Neural cell (in vitro differentiated cells): ENCODE results near the gene ARL10. TPM values are rescaled to one million over a fixed set of nuclear protein-coding genes. Genes with fewer than 3 reads are reported as not detected.

ENCODE experiments used
- H2AFZ ChIP-seq: fragments of 200-600, 300-800 bp; sonication (generic), shearing (Covaris generic); 2 replicates; pipeline ENCODE4 v1.6.0; 2014; ENCODE audit warnings: low read depth, mild to moderate bottlenecking, antibody characterized with exemption, low read length, moderate library complexity
- H3F3A ChIP-seq: fragments of 200-600 bp; shearing (Covaris generic); 2 replicates; pipeline ENCODE4 v1.6.1; 2016; ENCODE audit warnings: mild to moderate bottlenecking, moderate library complexity, mixed read lengths, antibody characterized with exemption, low read length; ENCODE audit not compliant: insufficient read depth, poor library complexity, severe bottlenecking
- H3K27ac ChIP-seq: fragments of 200-600, 300-800 bp; sonication (generic), shearing (Covaris generic); 2 replicates; pipeline ENCODE4 v1.5.1; 2014; ENCODE audit warnings: mild to moderate bottlenecking, low read length, moderate library complexity
- H3K27me3 ChIP-seq: fragments of 300-800, 200-600 bp; sonication (generic), shearing (Covaris generic); 2 replicates; pipeline ENCODE4 v1.6.0; 2014; ENCODE audit warnings: mild to moderate bottlenecking, low read depth, low read length, moderate library complexity; ENCODE audit not compliant: insufficient read depth
- H3K36me3 ChIP-seq: fragments of 300-800, 200-600 bp; sonication (generic), shearing (Covaris generic); 2 replicates; pipeline ENCODE4 v1.5.1; 2014; ENCODE audit warnings: mild to moderate bottlenecking, antibody characterized with exemption, low read length, moderate library complexity; ENCODE audit not compliant: insufficient read depth
- H3K4me2 ChIP-seq: fragments of 300-800, 200-600 bp; sonication (generic), shearing (Covaris generic); 2 replicates; pipeline ENCODE4 v1.6.0; 2014; ENCODE audit warnings: mild to moderate bottlenecking, low read length
- H3K4me3 ChIP-seq: fragments of 300-800, 200-600 bp; sonication (generic), shearing (Covaris generic); 2 replicates; pipeline ENCODE4 v1.5.1; 2014; ENCODE audit warnings: mild to moderate bottlenecking, low read length, moderate library complexity
- H3K79me2 ChIP-seq: fragments of 200-600 bp; shearing (Covaris generic); replicated peaks from 2 replicates; pipeline ENCODE4 v1.6.0; 2014; ENCODE audit warnings: mild to moderate bottlenecking, low read length, moderate library complexity; ENCODE audit not compliant: insufficient read depth
- H3K9ac ChIP-seq: fragments of 300-800, 200-600 bp; sonication (generic), shearing (Covaris generic); 2 replicates; pipeline ENCODE4 v1.6.1; 2016; ENCODE audit warnings: mild to moderate bottlenecking, low read length, mixed read lengths
- H3K9me2 ChIP-seq: fragments of 200-600 bp; shearing (Covaris generic); 2 replicates; pipeline ENCODE4 v1.6.1; 2016; ENCODE audit warnings: mild to moderate bottlenecking, low read length, mixed read lengths; ENCODE audit not compliant: insufficient read depth
- H3K9me3 ChIP-seq: fragments of 200-600, 300-800 bp; sonication (generic), shearing (Covaris generic); 2 replicates; pipeline ENCODE4 v1.6.1; 2016; ENCODE audit warnings: mild to moderate bottlenecking, mixed run types, low read length, moderate library complexity, mixed read lengths
- H4K20me1 ChIP-seq: fragments of 200-600 bp; shearing (Covaris generic); 2 replicates; pipeline ENCODE4 v1.6.1; 2016; ENCODE audit warnings: mild to moderate bottlenecking, mixed run types; ENCODE audit not compliant: insufficient read depth
- CTCF ChIP-seq: fragments of 450-650 bp; IDR thresholded peaks from 2 replicates; pipeline ENCODE4 v1.5.1; 2014; ENCODE audit warnings: antibody characterized with exemption, mild to moderate bottlenecking, moderate library complexity; ENCODE audit not compliant: poor library complexity, severe bottlenecking
- EP300 ChIP-seq: fragments of 450-650 bp; conservative IDR thresholded peaks from 2 replicates; pipeline ENCODE4 v1.6.1; 2014; ENCODE audit warnings: antibody characterized with exemption, mild to moderate bottlenecking, moderate library complexity; ENCODE audit not compliant: poor library complexity, severe bottlenecking
- EZH2 ChIP-seq: fragments of 200-600, 300-800 bp; shearing (Covaris generic), sonication (generic); IDR thresholded peaks from 2 replicates; pipeline ENCODE4 v1.6.1; 2014; ENCODE audit warnings: antibody characterized with exemption, low read length, borderline replicate concordance, mild to moderate bottlenecking; ENCODE audit not compliant: insufficient read depth, poor library complexity, severe bottlenecking
- MXI1 ChIP-seq: fragments of 450-650 bp; conservative IDR thresholded peaks from 2 replicates; pipeline ENCODE4 v1.6.1; 2014; ENCODE audit warnings: antibody characterized with exemption, mild to moderate bottlenecking; ENCODE audit not compliant: poor library complexity, severe bottlenecking
- POLR2AphosphoS5 ChIP-seq: IDR thresholded peaks from 2 replicates; pipeline ENCODE4 v1.6.1; 2012
- RAD21 ChIP-seq: fragments of 450-650 bp; conservative IDR thresholded peaks from 2 replicates; pipeline ENCODE4 v1.6.1; 2014; ENCODE audit warnings: antibody characterized with exemption, mild to moderate bottlenecking, moderate library complexity
- REST ChIP-seq: IDR thresholded peaks from 2 replicates; pipeline ENCODE4 v1.6.1; 2012; ENCODE audit warnings: borderline replicate concordance
- SMC3 ChIP-seq: fragments of 450-650 bp; conservative IDR thresholded peaks from 2 replicates; pipeline ENCODE4 v1.6.1; 2014; ENCODE audit warnings: antibody characterized with exemption, mild to moderate bottlenecking, moderate library complexity; ENCODE audit not compliant: poor library complexity
- TAF1 ChIP-seq: IDR thresholded peaks from 2 replicates; pipeline ENCODE4 v1.6.1; 2012; ENCODE audit warnings: low read depth
- polyA plus RNA-seq: library from polyadenylated mRNA; depleted of rRNA; stranded (reverse); fragments of >200 nt; gene quantifications from 2 replicates; pipeline ENCODE4 v1.2.3, GENCODE V29; 2014

Gene ARL10
- polyA plus RNA-seq, 1 donor from 2014 or later: 22.8 TPM

DNA sequence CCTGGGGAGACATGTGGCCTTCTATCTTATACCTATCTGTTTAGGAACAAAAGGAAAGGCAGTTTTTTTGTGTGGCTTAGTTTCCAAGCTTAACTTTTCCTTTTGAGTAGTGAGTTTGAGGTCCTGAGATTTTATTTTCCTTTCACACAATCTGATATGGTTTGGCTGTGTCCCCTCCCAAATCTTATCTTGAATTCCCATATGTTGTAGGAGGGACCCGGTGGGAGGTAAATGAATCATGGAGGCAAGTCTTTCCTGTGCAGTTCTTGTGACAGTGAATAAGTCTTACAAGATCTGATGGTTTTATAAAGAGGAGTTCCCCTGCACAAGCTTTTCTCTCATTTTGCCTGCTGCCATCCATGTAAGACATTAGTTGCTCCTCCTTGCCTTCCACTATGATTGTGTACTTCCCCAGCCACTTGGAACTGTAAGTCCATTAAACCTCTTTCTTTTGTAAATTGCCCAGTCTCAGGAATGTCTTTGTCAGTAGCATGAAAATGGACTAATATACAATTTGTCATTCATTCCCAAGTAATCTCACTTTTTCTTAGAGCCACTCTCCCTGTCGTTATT, 55.8 kb downstream of the ARL10 start:
- no peaks in the 10 kb centered on the region for H3K9me3 ChIP-seq

GRCh38 chr5:176424181-176424580, 58.9 kb downstream of the ARL10 start:
- Histone ChIP-seq H3K27ac (no peak overlapping the region), H3K9ac (no peak overlapping the region), H3K4me3 (no peak overlapping the region), H2AFZ (no peak overlapping the region), H3K9me3 (no peaks in the 10 kb centered on the region), H4K20me1 (no peaks in the 10 kb centered on the region), H3F3A (no peaks in the 10 kb centered on the region), H3K4me2 (no peak overlapping the region), H3K27me3 (no peaks in the 10 kb centered on the region), H3K9me2 (no peaks in the 10 kb centered on the region), H3K79me2 (no peaks in the 10 kb centered on the region), H3K36me3 (no peaks in the 10 kb centered on the region)
- no peak for TF ChIP-seq TAF1

More for the DNA sequence above, 55.8 kb downstream of the ARL10 start:
- TF ChIP-seq EZH2 (no peak), RAD21 (no peak), SMC3 (no peak), POLR2AphosphoS5 (no peak)
- Histone ChIP-seq H3K27me3 (no peaks in the 10 kb centered on the region), H3K4me3 (no peak overlapping the region), H3F3A (no peaks in the 10 kb centered on the region), H3K36me3 (no peaks in the 10 kb centered on the region), H4K20me1 (no peaks in the 10 kb centered on the region), H3K9ac (no peak overlapping the region), H3K27ac (no peak overlapping the region), H3K9me2 (no peaks in the 10 kb centered on the region), H3K79me2 (no peaks in the 10 kb centered on the region), H3K4me2 (no peak overlapping the region), H2AFZ (no peak overlapping the region)

DNA sequence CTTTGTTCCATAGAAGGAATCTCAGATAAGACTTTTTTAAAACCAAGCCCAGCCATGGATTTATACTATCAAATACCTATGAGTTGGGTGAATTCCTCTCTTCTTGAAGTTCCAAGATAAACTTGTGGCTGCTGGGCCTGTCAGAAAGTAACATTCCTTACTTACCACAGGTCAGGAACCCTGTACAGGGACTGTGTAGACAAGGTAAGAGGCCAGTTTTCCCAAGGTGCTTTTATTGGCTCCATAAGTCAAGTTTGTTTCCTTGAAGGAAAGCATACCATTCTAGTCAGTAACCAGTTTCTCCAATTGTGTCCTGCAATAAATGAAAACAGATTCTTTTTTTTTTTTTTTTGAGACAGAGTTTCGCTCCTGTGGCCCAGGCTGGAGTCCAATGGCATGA, 59.9 kb downstream of the ARL10 start:
- Histone ChIP-seq H3K27ac (no peak overlapping the region), H3K4me2 (no peak overlapping the region), H3K27me3 (no peaks in the 10 kb centered on the region), H3K4me3 (no peak overlapping the region), H4K20me1 (no peaks in the 10 kb centered on the region), H3K79me2 (no peaks in the 10 kb centered on the region), H3K9ac (no peak overlapping the region), H3F3A (no peaks in the 10 kb centered on the region), H3K9me2 (no peaks in the 10 kb centered on the region), H3K9me3 (no peaks in the 10 kb centered on the region), H3K36me3 (no peaks in the 10 kb centered on the region), H2AFZ (no peak overlapping the region)
- TF ChIP-seq EZH2: no peak
- TF ChIP-seq MXI1: no peak
- TF ChIP-seq SMC3: no peak
- no peak for TF ChIP-seq RAD21
- no peak for TF ChIP-seq REST
- TF ChIP-seq POLR2AphosphoS5: no peak
- no peak for TF ChIP-seq EP300
- no peak for TF ChIP-seq TAF1
- TF ChIP-seq CTCF: no peak
